PC-3 (cell line): ENCODE measurements around the gene DGCR2.

Source experiments
- CTCF ChIP-seq: fragments of 300-600 bp; sonication (generic); conservative IDR thresholded peaks from 2 replicates; pipeline ENCODE4 v1.5.1; 2017; ENCODE audit warnings: antibody characterized with exemption, low read depth, mild to moderate bottlenecking, low read length
- EZH2 ChIP-seq: fragments of 300-600 bp; sonication (generic); IDR thresholded peaks from one replicate; pipeline ENCODE4 v1.6.1; 2017; ENCODE audit warnings: antibody characterized with exemption, mild to moderate bottlenecking, low read length; ENCODE audit not compliant: unreplicated experiment

GRCh38 chr22:19105867-19106802, 16.1 kb downstream of the DGCR2 start:
- peak; percentile 38; the same call in 1 of the 2 replicates for TF ChIP-seq CTCF
- TF ChIP-seq EZH2: no peak
